K562 (cell line): ENCODE data around the gene ABHD4. TPM values are rescaled to one million over a fixed set of nuclear protein-coding genes. Genes with fewer than 3 reads are reported as not detected.
"Not testable (repeated sequence)": the region's sequence is repeated elsewhere in the genome, so short reads cannot be mapped to it uniquely, and the experiment has no call there.

ENCODE experiments used
- ATAC-seq: fragments of 200-7000 bp; cut with Tn5 transposase; 3 replicates; pipeline ENCODE4 v1.9.1; 2020; ENCODE audit warnings: moderate library complexity
- BruUV-seq: library from RNA; stranded (reverse); fragments of 400-500 nt; replicated peaks from 2 replicates; lab custom pipeline; 2021; lab: Mats Ljungman, UMichigan
- CTCF ChIA-PET: fragments of 300-600 bp; formaldehyde crosslinking; extraction: SDS; loops from one replicate; lab custom pipeline; 2021; ENCODE audit warnings: low intra/inter-chr PET ratio; lab: Yijun Ruan, JAX
- POLR2A ChIA-PET: fragments of 300-600, 350-650 bp; sonication (Branson Sonifier 250); formaldehyde crosslinking; extraction: SDS; loops from one replicate; lab custom pipeline; 2021; ENCODE audit warnings: antibody characterized with exemption, inconsistent platforms; lab: Yijun Ruan, JAX
- DNase-seq, 4 experiments: peaks; one replicate each; pipeline versions ENCODE4 v3.0.0 to v3.0.0-alpha.2; 2011 to 2018; ENCODE audit warnings: low spot score in 3 of 4, mixed read lengths in 3 of 4; ENCODE audit errors: extremely low read depth in 1 of 4
- FAIRE-seq: peaks from 2 replicates; lab custom pipeline; 2011; peaks lifted over from hg19 to GRCh38; lab: Jason Lieb, UNC
- H2AFZ ChIP-seq: 2 replicates; pipeline ENCODE4 v1.6.0; 2011; ENCODE audit warnings: low read depth, low read length, control low read depth, inconsistent platforms
- H3K27ac ChIP-seq: fragments of 200-600 bp; 3 replicates; pipeline ENCODE4 v1.8.0; 2011; ENCODE audit warnings: low read depth, mild to moderate bottlenecking, control low read depth, inconsistent platforms, low read length, moderate library complexity, mixed read lengths; ENCODE audit errors: extremely low read depth
- H3K27me3 ChIP-seq, 2 experiments: fragments of 300-600 bp in 1 of 2; 2 replicates in 1 of 2; 3 replicates in 1 of 2; pipeline versions ENCODE4 v1.6.0 to v1.8.0; 2011; ENCODE audit warnings: inconsistent platforms in 2 of 2, low read length in 2 of 2, mild to moderate bottlenecking in 1 of 2, mixed read lengths in 1 of 2, moderate library complexity in 1 of 2; ENCODE audit not compliant: control insufficient read depth in 2 of 2, insufficient read depth in 2 of 2
- H3K36me3 ChIP-seq: fragments of 300-600 bp; 3 replicates; pipeline ENCODE4 v1.8.0; 2011; ENCODE audit warnings: mild to moderate bottlenecking, low read length, inconsistent platforms; ENCODE audit not compliant: control insufficient read depth, insufficient read depth
- H3K4me1 ChIP-seq, 2 experiments: fragments of 200-600 bp in 1 of 2; replicated peaks in 1 of 2; 2 replicates in 1 of 2; 3 replicates in 1 of 2; pipeline versions ENCODE4 v1.5.1 to v1.8.0; 2011; ENCODE audit warnings: inconsistent platforms in 2 of 2, low read length in 2 of 2, mild to moderate bottlenecking in 1 of 2, mixed read lengths in 1 of 2, moderate library complexity in 1 of 2; ENCODE audit not compliant: control insufficient read depth in 2 of 2, insufficient read depth in 2 of 2
- H3K4me2 ChIP-seq: 2 replicates; pipeline ENCODE4 v1.6.1; 2011; ENCODE audit warnings: low read length, control low read depth, inconsistent platforms, mixed read lengths; ENCODE audit not compliant: insufficient read depth
- H3K4me3 ChIP-seq: fragments of 200-600 bp; sonication (generic), shearing (Covaris generic); 2 replicates; pipeline ENCODE4 v1.5.1; 2016; ENCODE audit warnings: control low read depth, inconsistent platforms
- H3K79me2 ChIP-seq: fragments of 200-600 bp; 3 replicates; pipeline ENCODE4 v1.8.0; 2011; ENCODE audit warnings: low read length, inconsistent platforms; ENCODE audit not compliant: control insufficient read depth, insufficient read depth
- H3K9ac ChIP-seq, 2 experiments: 2 replicates each; pipeline versions ENCODE4 v1.6.0 to v1.6.1; 2011; ENCODE audit warnings: low read depth in 2 of 2, low read length in 2 of 2, control low read depth in 1 of 2, inconsistent platforms in 1 of 2, mild to moderate bottlenecking in 1 of 2, mixed read lengths in 1 of 2; ENCODE audit not compliant: insufficient read depth in 1 of 2
- H3K9me1 ChIP-seq: one replicate; pipeline ENCODE4 v1.6.0; 2011; ENCODE audit warnings: inconsistent platforms, mild to moderate bottlenecking, low read length, moderate library complexity; ENCODE audit not compliant: control insufficient read depth, insufficient read depth
- H3K9me3 ChIP-seq: replicated peaks from 2 replicates; pipeline ENCODE4 v1.5.1; 2011; ENCODE audit warnings: low read depth, low read length, inconsistent platforms; ENCODE audit not compliant: control insufficient read depth, insufficient read depth
- H4K20me1 ChIP-seq: replicated peaks from 2 replicates; pipeline ENCODE4 v1.6.1; 2011; ENCODE audit warnings: low read length, inconsistent platforms, mixed read lengths; ENCODE audit not compliant: control insufficient read depth, insufficient read depth
- WGBS: fragments of 100-300 bp; shearing (Covaris generic); methylation state at CpG from one replicate; pipeline ENCODE4 v1.1.6; 2016; ENCODE audit warnings: low coverage, mixed read lengths; ENCODE audit not compliant: insufficient coverage; ENCODE audit errors: missing lambda C conversion rate; 5-methylcytosine and 5-hydroxymethylcytosine counted together
- in situ Hi-C: fragments of 300-500 bp; cut with MboI; formaldehyde crosslinking; loops from 4 replicates; pipeline ENCODE4 v1.15.0; 2018; ENCODE audit warnings: inconsistent platforms, mixed read lengths
- intact Hi-C: fragments of 100-400 bp; cut with micrococcal nuclease; formaldehyde crosslinking; loops from 2 replicates; pipeline ENCODE4 v1.14.2; 2022
- polyA plus RNA-seq, 8 experiments: library from polyadenylated mRNA; depleted of rRNA in 4 of 8; stranded (reverse) in 5 of 8; unstranded in 3 of 8; fragments of >200 nt; fragmentation: Nextera tagmentation in 2 of 8; fragmentation: Illumina TruSeq in 1 of 8; extraction: Ambion mirVana in 2 of 8; extraction: Trizol in 1 of 8; gene quantifications; 2 replicates each; pipeline versions ENCODE4 v1.2.1 to v1.2.3, GENCODE V29; 2011 to 2014; ENCODE audit warnings: inconsistent platforms in 1 of 8, missing spikeins in 1 of 8
- total RNA-seq, 7 experiments: library from RNA; depleted of rRNA in 6 of 7; stranded (reverse); fragments of >200 nt in 6 of 7; fragmentation: Illumina TruSeq in 2 of 7; extraction: Trizol in 2 of 7; gene quantifications; 2 replicates each; pipeline versions ENCODE4 v1.2.1 to v1.2.3, GENCODE V29; 2011 to 2021; ENCODE audit warnings: low replicate concordance in 1 of 7
- TF ChIP-seq, protein P1 (sequence below): sonication (generic); formaldehyde crosslinking; IDR thresholded peaks from 2 replicates; pipeline ENCODE4 v1.8.1; 2023; ENCODE audit warnings: mild to moderate bottlenecking, missing genetic modification reagents

The ABHD4 gene
- total and polyA plus RNA-seq, 9 of the 15 experiments (the other 6 are each of a cell fraction or from before 2014, with no cell fraction given): 3.6 to 12.0 (median 7.2) TPM

- H3K27ac ChIP-seq, H2AFZ ChIP-seq, ATAC-seq, H3K27me3 ChIP-seq, H3K36me3 ChIP-seq, H3K79me2 ChIP-seq, BruUV-seq, H4K20me1 ChIP-seq, H3K9ac ChIP-seq, H3K4me2 ChIP-seq, DNase-seq, FAIRE-seq, H3K9me1 ChIP-seq, POLR2A ChIA-PET, H3K4me3 ChIP-seq, H3K9me3 ChIP-seq: not testable (repeated sequence)
- intact Hi-C loops: loop anchor here (10.0 kb wide), 1 partner anchor 159 kb away; no protein-coding TSS in a partner anchor
- H3K4me1 ChIP-seq: peaks cover 18 to 21% of the 10 kb centered on the region in 2 experiments
- TF ChIP-seq, protein P1, sequence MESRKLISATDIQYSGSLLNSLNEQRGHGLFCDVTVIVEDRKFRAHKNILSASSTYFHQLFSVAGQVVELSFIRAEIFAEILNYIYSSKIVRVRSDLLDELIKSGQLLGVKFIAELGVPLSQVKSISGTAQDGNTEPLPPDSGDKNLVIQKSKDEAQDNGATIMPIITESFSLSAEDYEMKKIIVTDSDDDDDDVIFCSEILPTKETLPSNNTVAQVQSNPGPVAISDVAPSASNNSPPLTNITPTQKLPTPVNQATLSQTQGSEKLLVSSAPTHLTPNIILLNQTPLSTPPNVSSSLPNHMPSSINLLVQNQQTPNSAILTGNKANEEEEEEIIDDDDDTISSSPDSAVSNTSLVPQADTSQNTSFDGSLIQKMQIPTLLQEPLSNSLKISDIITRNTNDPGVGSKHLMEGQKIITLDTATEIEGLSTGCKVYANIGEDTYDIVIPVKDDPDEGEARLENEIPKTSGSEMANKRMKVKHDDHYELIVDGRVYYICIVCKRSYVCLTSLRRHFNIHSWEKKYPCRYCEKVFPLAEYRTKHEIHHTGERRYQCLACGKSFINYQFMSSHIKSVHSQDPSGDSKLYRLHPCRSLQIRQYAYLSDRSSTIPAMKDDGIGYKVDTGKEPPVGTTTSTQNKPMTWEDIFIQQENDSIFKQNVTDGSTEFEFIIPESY: peak; percentile 17; the same call in 1 of the 2 replicates
- WGBS: 67% methylated on average over 5 of the region's 14 CpGs
- in situ Hi-C loops: loop anchor here (10.0 kb wide), 1 partner anchor 169 kb away; no protein-coding TSS in a partner anchor
- CTCF ChIA-PET: interaction anchor here (0.7 kb wide), 1 partner anchor 401 kb away, joined by 3 read pairs; no protein-coding TSS in a partner anchor
Measured at GRCh38 chr14:22553861-22554497, 44.1 kb upstream of the ABHD4 start.
